Mucosa of descending colon (tissue), 3 donors: ENCODE data around the gene NFKBIL1. TPM values are rescaled to one million over a fixed set of nuclear protein-coding genes. Genes with fewer than 3 reads are reported as not detected.

Experiments
- ATAC-seq: fragments of 200-7000 bp; cut with Tn5 transposase; one replicate; pipeline ENCODE4 v1.9.1; 2020; ENCODE audit warnings: mild to moderate bottlenecking, moderate library complexity
- DNase-seq, 3 donors: peaks; one replicate each; pipeline ENCODE4 v3.0.0-alpha.2; 2020
- H3K36me3 ChIP-seq: fragments of 200-600 bp; one replicate; pipeline ENCODE4 v1.8.0; 2021; ENCODE audit warnings: low read depth, mild to moderate bottlenecking
- H3K4me1 ChIP-seq: fragments of 200-600 bp; one replicate; pipeline ENCODE4 v1.8.0; 2021; ENCODE audit warnings: low read depth, mild to moderate bottlenecking
- H3K4me3 ChIP-seq: fragments of 200-600 bp; one replicate; pipeline ENCODE4 v1.8.0; 2021; ENCODE audit warnings: mild to moderate bottlenecking
- H3K9me3 ChIP-seq: fragments of 200-600 bp; one replicate; pipeline ENCODE4 v1.8.0; 2021; ENCODE audit warnings: mild to moderate bottlenecking
- intact Hi-C, 2 donors: fragments of 100-400 bp; cut with DNase I in 1 of 2; cut with micrococcal nuclease in 1 of 2; formaldehyde crosslinking; loops; one replicate each; pipeline versions ENCODE4 v1.11.0 to v1.11.1; 2022; cut with DNase I, micrococcal nuclease
- total RNA-seq, 3 donors: library from RNA; stranded (reverse); fragmentation: NEBNext Ultra II Directional in 2 of 3; extraction: Animal tissue kit (Norgen Biotek cat#: 25700) in 2 of 3; gene quantifications; one replicate each; pipeline versions ENCODE4 v1.2.1 to v1.2.4, GENCODE V29; 2021 to 2023
- TF ChIP-seq, protein P1 (sequence below): fragments of 200-600 bp; IDR thresholded peaks from one replicate; pipeline ENCODE4 v1.8.0; 2022; ENCODE audit warnings: antibody characterized with exemption, mild to moderate bottlenecking
- donor health status: DM: no; HTN: no; CAD: no; lungs with moderate emphysema.
- donor health status: DM: no; HTN: no; CAD: no.
- donor health status: DM: no; HTN: yes; CAD: no.

NFKBIL1 gene
- total RNA-seq, 3 donors from 2014 or later, result 15.8 to 27.8 (median 18.3) TPM

DNA sequence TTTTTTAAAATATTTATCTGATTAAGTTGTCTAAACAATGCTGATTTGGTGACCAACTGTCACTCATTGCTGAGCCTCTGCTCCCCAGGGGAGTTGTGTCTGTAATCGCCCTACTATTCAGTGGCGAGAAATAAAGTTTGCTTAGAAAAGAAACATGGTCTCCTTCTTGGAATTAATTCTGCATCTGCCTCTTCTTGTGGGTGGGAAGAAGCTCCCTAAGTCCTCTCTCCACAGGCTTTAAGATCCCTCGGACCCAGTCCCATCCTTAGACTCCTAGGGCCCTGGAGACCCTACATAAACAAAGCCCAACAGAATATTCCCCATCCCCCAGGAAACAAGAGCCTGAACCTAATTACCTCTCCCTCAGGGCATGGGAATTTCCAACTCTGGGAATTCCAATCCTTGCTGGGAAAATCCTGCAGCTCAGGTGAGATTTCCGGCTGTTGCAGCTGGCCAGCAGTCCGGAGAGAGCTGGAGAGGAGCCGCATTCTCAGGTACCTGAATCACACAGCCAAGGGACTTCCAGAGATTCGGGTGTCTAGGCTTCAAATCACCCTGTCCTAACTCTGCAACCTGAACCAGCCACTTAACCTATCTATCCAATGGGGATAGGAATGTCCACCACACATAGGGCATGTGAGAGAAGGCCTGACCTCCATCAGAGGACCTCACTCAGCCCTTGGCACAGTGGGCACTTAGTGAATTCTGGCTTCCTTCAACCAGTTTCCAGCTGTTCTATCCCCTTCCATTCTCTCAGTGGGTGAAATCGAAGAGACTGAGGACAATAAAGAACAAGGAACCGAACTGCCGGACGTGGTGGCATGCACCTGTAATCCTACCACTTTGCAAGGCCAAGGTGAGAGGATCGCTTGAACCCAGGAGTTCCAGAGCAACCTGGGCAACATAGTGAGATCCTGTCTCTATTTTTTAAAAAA lies 31.0 kb downstream of the NFKBIL1 start:
- H3K36me3 ChIP-seq, result no peaks in the 10 kb centered on the region
- TF ChIP-seq, protein P1, sequence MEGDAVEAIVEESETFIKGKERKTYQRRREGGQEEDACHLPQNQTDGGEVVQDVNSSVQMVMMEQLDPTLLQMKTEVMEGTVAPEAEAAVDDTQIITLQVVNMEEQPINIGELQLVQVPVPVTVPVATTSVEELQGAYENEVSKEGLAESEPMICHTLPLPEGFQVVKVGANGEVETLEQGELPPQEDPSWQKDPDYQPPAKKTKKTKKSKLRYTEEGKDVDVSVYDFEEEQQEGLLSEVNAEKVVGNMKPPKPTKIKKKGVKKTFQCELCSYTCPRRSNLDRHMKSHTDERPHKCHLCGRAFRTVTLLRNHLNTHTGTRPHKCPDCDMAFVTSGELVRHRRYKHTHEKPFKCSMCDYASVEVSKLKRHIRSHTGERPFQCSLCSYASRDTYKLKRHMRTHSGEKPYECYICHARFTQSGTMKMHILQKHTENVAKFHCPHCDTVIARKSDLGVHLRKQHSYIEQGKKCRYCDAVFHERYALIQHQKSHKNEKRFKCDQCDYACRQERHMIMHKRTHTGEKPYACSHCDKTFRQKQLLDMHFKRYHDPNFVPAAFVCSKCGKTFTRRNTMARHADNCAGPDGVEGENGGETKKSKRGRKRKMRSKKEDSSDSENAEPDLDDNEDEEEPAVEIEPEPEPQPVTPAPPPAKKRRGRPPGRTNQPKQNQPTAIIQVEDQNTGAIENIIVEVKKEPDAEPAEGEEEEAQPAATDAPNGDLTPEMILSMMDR, result no peak
- intact Hi-C loops, result no loop called here
- no peak overlapping the region for H3K4me3 ChIP-seq
- peaks cover 5% of the 10 kb centered on the region for H3K4me1 ChIP-seq
- H3K9me3 ChIP-seq, result no peaks in the 10 kb centered on the region
- DNase-seq, result no peak
- ATAC-seq, result no peak

DNA sequence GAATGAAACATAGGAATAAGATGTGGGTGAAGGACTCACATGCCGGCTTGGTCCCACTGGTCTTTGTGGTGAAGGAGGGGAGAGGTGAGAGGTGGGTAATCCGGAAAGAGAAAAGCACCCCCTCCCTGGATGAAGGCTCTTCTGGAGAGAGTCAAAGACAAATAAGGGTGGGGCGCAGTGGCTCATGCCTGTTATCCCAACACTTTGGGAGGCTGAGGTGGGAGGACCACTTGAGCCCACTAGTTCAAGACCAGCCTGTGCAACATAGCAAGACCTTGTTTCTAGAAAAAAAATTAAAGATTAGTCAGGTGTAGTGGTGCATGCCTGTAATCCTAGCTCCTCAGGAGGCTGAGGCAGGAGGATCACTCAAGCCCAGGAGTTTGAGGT lies 31.7 kb downstream of the NFKBIL1 start:
- ATAC-seq (no peak), DNase-seq (no peak)
- no peaks in the 10 kb centered on the region for H3K9me3 ChIP-seq
- no peaks in the 10 kb centered on the region for H3K36me3 ChIP-seq
- peaks cover 5% of the 10 kb centered on the region for H3K4me1 ChIP-seq
- no peak overlapping the region for H3K4me3 ChIP-seq
- intact Hi-C loops, result no loop called here
- TF ChIP-seq, protein P1, result no peak

DNA sequence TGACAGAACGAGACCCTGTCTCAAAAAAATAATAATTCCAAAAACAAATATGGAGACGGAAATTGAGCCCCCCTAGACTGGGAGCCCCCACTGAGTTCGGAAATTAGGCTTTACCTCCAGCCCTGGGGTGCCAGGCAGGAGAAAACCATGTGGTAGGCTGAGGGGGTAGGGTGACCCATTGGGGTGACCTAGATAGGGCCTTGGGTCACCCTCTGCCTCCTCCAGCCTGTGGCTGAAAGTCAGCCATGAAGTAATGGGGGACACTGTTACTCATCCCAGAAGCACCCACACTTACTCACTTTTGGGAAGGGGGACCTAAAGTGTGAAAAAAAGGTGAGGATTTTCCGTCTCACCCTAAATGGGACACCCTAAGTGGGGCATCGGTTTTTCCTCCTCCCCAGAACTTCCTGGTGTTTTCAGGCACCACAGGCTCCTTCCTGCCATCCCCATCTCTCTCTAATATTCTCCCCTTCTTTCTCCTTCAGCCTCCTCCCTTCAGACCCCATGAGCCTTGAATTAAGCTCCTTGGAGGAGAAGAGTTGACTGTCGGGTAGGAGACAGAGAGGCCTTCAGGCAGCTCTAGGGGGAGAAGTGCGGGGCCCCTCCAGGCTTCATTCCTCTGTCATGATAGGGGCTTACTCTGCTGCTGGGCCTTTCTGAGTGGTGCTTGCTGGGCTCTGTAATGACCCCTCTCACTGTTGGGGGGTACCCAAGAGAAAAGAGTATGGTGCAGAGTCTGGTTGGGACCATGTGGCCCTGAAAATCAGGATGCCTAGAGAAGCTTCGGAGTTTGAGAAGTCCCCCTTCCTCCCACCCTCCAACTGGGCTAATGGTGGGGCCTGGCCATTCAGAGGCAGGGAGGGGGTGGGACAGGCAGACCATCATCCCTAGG lies 32.4 kb downstream of the NFKBIL1 start:
- DNase-seq (no peak), ATAC-seq (no peak)
- Histone ChIP-seq H3K36me3 (no peaks in the 10 kb centered on the region), H3K4me1 (peaks cover 5% of the 10 kb centered on the region), H3K9me3 (no peaks in the 10 kb centered on the region), H3K4me3 (no peak overlapping the region)
- intact Hi-C loops, result no loop called here
- TF ChIP-seq, protein P1, result no peak

DNA sequence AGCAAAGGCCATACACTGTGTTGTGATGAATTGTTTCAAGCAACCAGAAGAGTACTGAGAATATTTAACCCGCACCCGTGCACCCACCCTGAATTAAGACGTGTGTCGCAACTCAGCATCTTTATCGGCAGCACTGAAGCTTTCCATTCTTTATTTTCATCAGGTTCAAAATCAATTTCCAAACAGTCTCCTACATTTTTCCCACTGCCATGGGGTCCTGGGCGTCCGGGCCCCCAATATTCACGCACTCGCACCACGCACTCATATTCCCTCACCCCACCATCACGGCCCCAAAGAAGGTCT lies 33.0 kb downstream of the NFKBIL1 start:
- DNase-seq, result no peak
- Histone ChIP-seq H3K4me1 (peaks cover 5% of the 10 kb centered on the region), H3K9me3 (no peaks in the 10 kb centered on the region), H3K4me3 (no peak overlapping the region), H3K36me3 (no peaks in the 10 kb centered on the region)
- intact Hi-C loops, result no loop called here
- ATAC-seq, result no peak
- TF ChIP-seq, protein P1, result no peak

DNA sequence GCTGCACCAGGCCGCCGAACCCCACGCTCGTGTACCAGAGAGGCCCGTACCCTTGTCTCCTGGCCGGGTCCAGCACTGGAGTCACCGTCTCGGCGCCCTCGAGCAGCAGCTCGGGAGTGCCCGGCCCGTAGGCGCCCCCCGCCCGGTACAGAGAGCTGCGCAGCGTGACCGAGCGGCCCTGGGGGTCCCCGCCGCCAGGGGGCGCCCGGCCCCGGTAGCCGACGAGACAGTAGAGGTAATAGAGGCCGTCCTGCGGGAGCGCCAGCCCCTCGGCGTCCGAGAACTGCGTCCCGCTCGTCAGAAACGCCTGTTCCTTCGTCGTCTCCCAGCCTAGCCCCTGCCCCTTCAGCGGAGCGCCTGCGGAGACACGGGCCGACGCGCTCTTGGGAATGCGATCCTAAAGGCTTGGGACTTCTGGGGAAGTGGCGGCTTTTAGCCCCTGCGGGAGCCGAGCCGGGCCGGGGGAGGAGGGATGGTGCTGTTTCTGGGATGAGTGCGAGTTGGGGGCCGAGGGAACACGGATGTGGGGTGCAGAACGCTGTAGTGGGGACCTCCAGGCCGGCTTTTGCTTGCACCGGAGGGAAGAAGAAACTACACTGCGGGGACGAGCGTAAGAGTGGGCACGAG lies 33.5 kb downstream of the NFKBIL1 start:
- peaks cover 5% of the 10 kb centered on the region for H3K4me1 ChIP-seq
- intact Hi-C loops, result no loop called here
- ATAC-seq (peak; percentile 93), DNase-seq (peak; percentile 88 to 92 (median 90))
- H3K4me3 ChIP-seq, result peak overlapping the region; percentile 23
- no peaks in the 10 kb centered on the region for H3K9me3 ChIP-seq
- TF ChIP-seq, protein P1, result peak; percentile 95
- no peaks in the 10 kb centered on the region for H3K36me3 ChIP-seq
